ENCODE data around the gene ANKRD13B. TPM values are rescaled to one million over a fixed set of nuclear protein-coding genes. Genes with fewer than 3 reads are reported as not detected.
"Not testable (repeated sequence)": the region's sequence is repeated elsewhere in the genome, so short reads cannot be mapped to it uniquely, and the experiment has no call there.

Gene ANKRD13B
- total RNA-seq, 1 experiment from 2014 or later, result 15.8 TPM

GRCh38 chr17:29622337-29623282 is 29.7 kb downstream of the ANKRD13B start, which contains the start of gene CORO6:
Gene CORO6, minus strand, starts transcription at chr17:29622912. Its CDS starts 1,491 bp downstream, at chr17:29621421.
- peak; percentile 54 for DNase-seq (ENCODE audit: low read depth)
- in situ Hi-C loops (cut with HindIII; ENCODE audit: low pct_unique_long_range_greater_than_20kb, low sequenced_read_pairs), result no loop called here

- no peak for DNase-seq (ENCODE audit: low read depth)
- in situ Hi-C loops (cut with HindIII; ENCODE audit: low pct_unique_long_range_greater_than_20kb, low sequenced_read_pairs), result no loop called here
These were observed 30.3 kb downstream of the ANKRD13B start for GRCh38 chr17:29623283-29623647.

- in situ Hi-C loops (cut with HindIII; ENCODE audit: low pct_unique_long_range_greater_than_20kb, low sequenced_read_pairs), result no loop called here
- no peak for DNase-seq (ENCODE audit: low read depth)
These were observed 31.7 kb downstream of the ANKRD13B start for GRCh38 chr17:29624586-29624985.

- in situ Hi-C loops (cut with HindIII; ENCODE audit: low pct_unique_long_range_greater_than_20kb, low sequenced_read_pairs), result no loop called here
- peak; percentile 85 for DNase-seq (ENCODE audit: low read depth)
These were observed 32.3 kb downstream of the ANKRD13B start for GRCh38 chr17:29625037-29625750.

- in situ Hi-C loops (cut with HindIII; ENCODE audit: low pct_unique_long_range_greater_than_20kb, low sequenced_read_pairs), result no loop called here
These were observed 35.0 kb downstream of the ANKRD13B start for GRCh38 chr17:29627951-29628350.

GRCh38 chr17:29628644-29629043 is 35.7 kb downstream of the ANKRD13B start:
- in situ Hi-C loops (cut with HindIII; ENCODE audit: low pct_unique_long_range_greater_than_20kb, low sequenced_read_pairs), result no loop called here
- DNase-seq (ENCODE audit: low read depth), result no peak

More at GRCh38 chr17:29627951-29628350, 35.0 kb downstream of the ANKRD13B start:
- DNase-seq (ENCODE audit: low read depth), result no peak

GRCh38 chr17:29629839-29630238 is 36.9 kb downstream of the ANKRD13B start:
- DNase-seq (ENCODE audit: low read depth), result no peak
- in situ Hi-C loops (cut with HindIII; ENCODE audit: low pct_unique_long_range_greater_than_20kb, low sequenced_read_pairs), result no loop called here

GRCh38 chr17:29630630-29631193 is 37.8 kb downstream of the ANKRD13B start:
- DNase-seq (ENCODE audit: low read depth), result no peak
- in situ Hi-C loops (cut with HindIII; ENCODE audit: low pct_unique_long_range_greater_than_20kb, low sequenced_read_pairs), result no loop called here

GRCh38 chr17:29633886-29634285 is 41.0 kb downstream of the ANKRD13B start:
- in situ Hi-C loops (cut with HindIII; ENCODE audit: low pct_unique_long_range_greater_than_20kb, low sequenced_read_pairs), result no loop called here
- no peak for DNase-seq (ENCODE audit: low read depth)

- in situ Hi-C loops (cut with HindIII; ENCODE audit: low pct_unique_long_range_greater_than_20kb, low sequenced_read_pairs), result no loop called here
These were observed 47.5 kb downstream of the ANKRD13B start for GRCh38 chr17:29640413-29640812.

GRCh38 chr17:29640981-29641642 is 48.2 kb downstream of the ANKRD13B start:
- DNase-seq (ENCODE audit: low read depth), result no peak
- in situ Hi-C loops (cut with HindIII; ENCODE audit: low pct_unique_long_range_greater_than_20kb, low sequenced_read_pairs), result no loop called here

More at GRCh38 chr17:29640413-29640812, 47.5 kb downstream of the ANKRD13B start:
- peak; percentile 61 for DNase-seq (ENCODE audit: low read depth)

- in situ Hi-C loops (cut with HindIII; ENCODE audit: low pct_unique_long_range_greater_than_20kb, low sequenced_read_pairs), result no loop called here
- DNase-seq (ENCODE audit: low read depth), result peak; percentile 77
These were observed 49.3 kb downstream of the ANKRD13B start for GRCh38 chr17:29642171-29642611.

GRCh38 chr17:29643817-29644160 is 50.9 kb downstream of the ANKRD13B start:
- DNase-seq (ENCODE audit: low read depth), result no peak
- in situ Hi-C loops (cut with HindIII; ENCODE audit: low pct_unique_long_range_greater_than_20kb, low sequenced_read_pairs), result no loop called here

- in situ Hi-C loops (cut with HindIII; ENCODE audit: low pct_unique_long_range_greater_than_20kb, low sequenced_read_pairs), result no loop called here
- no peak for DNase-seq (ENCODE audit: low read depth)
These were observed 52.7 kb downstream of the ANKRD13B start for GRCh38 chr17:29645515-29646051.

- no peak for DNase-seq (ENCODE audit: low read depth)
- in situ Hi-C loops (cut with HindIII; ENCODE audit: low pct_unique_long_range_greater_than_20kb, low sequenced_read_pairs), result no loop called here
These were observed 55.1 kb downstream of the ANKRD13B start for GRCh38 chr17:29648005-29648404.

GRCh38 chr17:29649359-29649758 is 56.4 kb downstream of the ANKRD13B start:
- in situ Hi-C loops (cut with HindIII; ENCODE audit: low pct_unique_long_range_greater_than_20kb, low sequenced_read_pairs), result no loop called here
- no peak for DNase-seq (ENCODE audit: low read depth)

GRCh38 chr17:29650396-29650795 is 57.5 kb downstream of the ANKRD13B start:
- DNase-seq (ENCODE audit: low read depth), result no peak
- in situ Hi-C loops (cut with HindIII; ENCODE audit: low pct_unique_long_range_greater_than_20kb, low sequenced_read_pairs), result loop anchor here (25.0 kb wide), 1 partner anchor 112 kb away; no protein-coding TSS in a partner anchor

GRCh38 chr17:29651913-29652312 is 59.0 kb downstream of the ANKRD13B start:
- in situ Hi-C loops (cut with HindIII; ENCODE audit: low pct_unique_long_range_greater_than_20kb, low sequenced_read_pairs), result loop anchor here (25.0 kb wide), 1 partner anchor 110 kb away; no protein-coding TSS in a partner anchor
- not testable (repeated sequence) for DNase-seq (ENCODE audit: low read depth)
